Omental fat pad (tissue), 4 donors: ENCODE results near the gene TPSD1. TPM values are rescaled to one million over a fixed set of nuclear protein-coding genes. Genes with fewer than 3 reads are reported as not detected.
"Not testable (repeated sequence)": the region's sequence is repeated elsewhere in the genome, so short reads cannot be mapped to it uniquely, and the experiment has no call there.

ENCODE experiments used
- ATAC-seq: fragments of 150-250 bp; one replicate; pipeline ENCODE4 v1.9.1; 2016; ENCODE audit warnings: mild to moderate bottlenecking, moderate library complexity; ENCODE audit not compliant: low FRiP score
- DNase-seq: peaks from one replicate; pipeline ENCODE4 v3.0.0-alpha.2; 2019; ENCODE audit warnings: low spot score
- CTCF ChIP-seq, 3 donors: fragments of 450-650 bp; IDR thresholded peaks; one replicate each; pipeline ENCODE4 v1.5.1; 2016 to 2017; ENCODE audit warnings: antibody characterized with exemption in 3 of 3, mild to moderate bottlenecking in 3 of 3, moderate library complexity in 2 of 3
- total RNA-seq, 4 donors: library from RNA; depleted of rRNA; stranded (reverse); fragments of >200 nt; gene quantifications; one replicate each; pipeline ENCODE4 v1.1.0, GENCODE V29; 2016

Gene TPSD1
- total RNA-seq, 4 donors from 2014 or later = 1.2 TPM; not detected in 3

- DNase-seq (no peak), ATAC-seq (no peak)
- TF ChIP-seq CTCF (IDR thresholded peaks at IDR 0.05) = no peak
These were observed 10.3 kb upstream of the TPSD1 start for GRCh38 chr16:1245452-1246020.

GRCh38 chr16:1247903-1248537 is 7.8 kb upstream of the TPSD1 start:
- ATAC-seq, DNase-seq: not testable (repeated sequence)

- ATAC-seq = peak; percentile 31
These were observed 6.7 kb upstream of the TPSD1 start for GRCh38 chr16:1249031-1249755.

GRCh38 chr16:1253701-1254364 is 2.0 kb upstream of the TPSD1 start:
- DNase-seq = not testable (repeated sequence)
- peak; percentile 49 for ATAC-seq

More at GRCh38 chr16:1249031-1249755, 6.7 kb upstream of the TPSD1 start:
- DNase-seq = not testable (repeated sequence)

- not testable (repeated sequence) for DNase-seq, ATAC-seq
These were observed 1.0 kb upstream of the TPSD1 start for GRCh38 chr16:1254821-1255220.

GRCh38 chr16:1256296-1256873 is 516 bp downstream of the TPSD1 start:
- ATAC-seq, DNase-seq: not testable (repeated sequence)

- no peak for DNase-seq
- TF ChIP-seq CTCF (IDR thresholded peaks at IDR 0.05) = no peak
- ATAC-seq = no peak
These were observed 1.0 kb downstream of the TPSD1 start for GRCh38 chr16:1256874-1257322.

- DNase-seq (no peak), ATAC-seq (no peak)
- no peak for TF ChIP-seq CTCF (IDR thresholded peaks at IDR 0.05)
These were observed 1.8 kb downstream of the TPSD1 start for GRCh38 chr16:1257561-1258224.

GRCh38 chr16:1258225-1258600 is 2.3 kb downstream of the TPSD1 start:
- no peak for TF ChIP-seq CTCF (IDR thresholded peaks at IDR 0.05)
- ATAC-seq = no peak

More at GRCh38 chr16:1258225-1258600, 2.3 kb downstream of the TPSD1 start:
- no peak for DNase-seq
